ENCODE results near the gene CD2.

DNA sequence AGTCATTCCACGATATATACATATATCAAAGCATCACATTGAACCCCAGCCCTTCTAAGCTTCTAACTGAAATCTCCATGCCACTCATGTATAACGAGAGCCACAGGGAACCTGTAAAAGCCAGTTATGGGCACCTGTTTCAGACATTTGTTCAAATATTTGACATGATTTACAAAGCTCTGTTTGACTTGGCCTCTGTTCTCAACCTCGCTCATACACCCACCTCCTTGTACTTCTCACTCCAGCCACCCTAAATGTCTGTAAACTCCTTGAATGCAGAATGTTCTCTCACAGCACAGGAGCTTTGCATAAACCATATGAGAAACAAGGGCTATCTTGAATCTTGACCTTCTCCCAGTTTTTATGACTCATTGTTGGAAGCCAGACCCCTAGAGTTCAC lies 36.9 kb upstream of the CD2 start:
- TF ChIP-seq POLR2AphosphoS5 (IDR thresholded peaks at IDR 0.05; ENCODE audit: low read depth, low read length): no peak
- TF ChIP-seq, protein P1, sequence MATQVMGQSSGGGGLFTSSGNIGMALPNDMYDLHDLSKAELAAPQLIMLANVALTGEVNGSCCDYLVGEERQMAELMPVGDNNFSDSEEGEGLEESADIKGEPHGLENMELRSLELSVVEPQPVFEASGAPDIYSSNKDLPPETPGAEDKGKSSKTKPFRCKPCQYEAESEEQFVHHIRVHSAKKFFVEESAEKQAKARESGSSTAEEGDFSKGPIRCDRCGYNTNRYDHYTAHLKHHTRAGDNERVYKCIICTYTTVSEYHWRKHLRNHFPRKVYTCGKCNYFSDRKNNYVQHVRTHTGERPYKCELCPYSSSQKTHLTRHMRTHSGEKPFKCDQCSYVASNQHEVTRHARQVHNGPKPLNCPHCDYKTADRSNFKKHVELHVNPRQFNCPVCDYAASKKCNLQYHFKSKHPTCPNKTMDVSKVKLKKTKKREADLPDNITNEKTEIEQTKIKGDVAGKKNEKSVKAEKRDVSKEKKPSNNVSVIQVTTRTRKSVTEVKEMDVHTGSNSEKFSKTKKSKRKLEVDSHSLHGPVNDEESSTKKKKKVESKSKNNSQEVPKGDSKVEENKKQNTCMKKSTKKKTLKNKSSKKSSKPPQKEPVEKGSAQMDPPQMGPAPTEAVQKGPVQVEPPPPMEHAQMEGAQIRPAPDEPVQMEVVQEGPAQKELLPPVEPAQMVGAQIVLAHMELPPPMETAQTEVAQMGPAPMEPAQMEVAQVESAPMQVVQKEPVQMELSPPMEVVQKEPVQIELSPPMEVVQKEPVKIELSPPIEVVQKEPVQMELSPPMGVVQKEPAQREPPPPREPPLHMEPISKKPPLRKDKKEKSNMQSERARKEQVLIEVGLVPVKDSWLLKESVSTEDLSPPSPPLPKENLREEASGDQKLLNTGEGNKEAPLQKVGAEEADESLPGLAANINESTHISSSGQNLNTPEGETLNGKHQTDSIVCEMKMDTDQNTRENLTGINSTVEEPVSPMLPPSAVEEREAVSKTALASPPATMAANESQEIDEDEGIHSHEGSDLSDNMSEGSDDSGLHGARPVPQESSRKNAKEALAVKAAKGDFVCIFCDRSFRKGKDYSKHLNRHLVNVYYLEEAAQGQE (IDR thresholded peaks at IDR 0.05; ENCODE audit: insufficient read depth in 1 of 2, low read depth in 2 of 2, low read length in 2 of 2): no peak
